ENCODE data around the gene SLC25A52. TPM values are rescaled to one million over a fixed set of nuclear protein-coding genes. Genes with fewer than 3 reads are reported as not detected.

The SLC25A52 gene
- total RNA-seq, 1 experiment from 2014 or later = not detected

DNA sequence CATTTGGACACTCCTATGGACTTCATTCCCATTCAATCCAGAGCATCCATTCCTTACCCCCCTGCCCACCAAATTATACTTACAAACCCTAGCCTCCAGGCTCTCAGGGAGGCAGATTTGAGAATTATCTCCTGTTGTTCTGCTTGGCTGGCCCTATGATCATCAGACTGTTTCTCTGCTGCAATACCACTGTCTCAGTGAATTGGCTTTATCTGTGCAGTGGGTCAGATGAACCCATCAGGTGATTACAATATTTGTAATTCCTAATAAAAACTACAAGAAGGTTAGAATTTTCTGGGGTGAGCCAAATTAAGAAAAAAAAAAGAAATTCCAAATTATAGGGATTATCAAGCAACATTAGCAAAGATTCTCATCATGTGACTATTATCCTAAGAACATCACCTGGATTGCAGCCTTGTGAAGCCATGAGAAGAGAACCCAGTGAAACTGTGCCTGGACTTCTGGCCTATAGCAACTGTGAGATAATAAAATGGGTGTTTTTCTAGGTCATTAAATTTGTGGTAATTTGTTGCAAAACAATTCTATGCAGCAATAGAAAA, 17.8 kb upstream of the SLC25A52 start:
- ChIA-PET POLR2A (no interaction called here), CTCF (no interaction called here)
- H3K27me3 Mint-ChIP-seq (ENCODE audit: low read depth) = peaks cover 5% of the 10 kb centered on the region; the same call in 1 of the 2 replicates
- TF ChIP-seq ATF1 (CRISPR knock-in tag; IDR thresholded peaks at IDR 0.05) = no peak
- no peak for TF ChIP-seq TEAD1 (CRISPR knock-in tag; IDR thresholded peaks at IDR 0.05)
- no peak for TF ChIP-seq ZNF416 (CRISPR knock-in tag; IDR thresholded peaks at IDR 0.05)
- TF ChIP-seq IRF2 (CRISPR knock-in tag; IDR thresholded peaks at IDR 0.05; ENCODE audit: borderline replicate concordance, low read depth) = no peak
- TF ChIP-seq ZNF138 (CRISPR knock-in tag; conservative IDR thresholded peaks at IDR 0.05) = no peak
- TF ChIP-seq ETV6 (CRISPR knock-in tag; IDR thresholded peaks at IDR 0.05) = no peak
- TF ChIP-seq JUN (CRISPR knock-in tag; IDR thresholded peaks at IDR 0.05) = no peak
- no peak for TF ChIP-seq SMAD4 (CRISPR knock-in tag; IDR thresholded peaks at IDR 0.05)
- TF ChIP-seq, protein P1, sequence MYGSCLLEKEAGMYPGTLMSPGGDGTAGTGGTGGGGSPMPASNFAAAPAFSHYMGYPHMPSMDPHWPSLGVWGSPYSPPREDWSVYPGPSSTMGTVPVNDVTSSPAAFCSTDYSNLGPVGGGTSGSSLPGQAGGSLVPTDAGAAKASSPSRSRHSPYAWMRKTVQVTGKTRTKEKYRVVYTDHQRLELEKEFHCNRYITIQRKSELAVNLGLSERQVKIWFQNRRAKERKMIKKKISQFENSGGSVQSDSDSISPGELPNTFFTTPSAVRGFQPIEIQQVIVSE (CRISPR knock-in tag; IDR thresholded peaks at IDR 0.05; ENCODE audit: borderline replicate concordance) = no peak
- no peak for TF ChIP-seq E2F4 (CRISPR knock-in tag; IDR thresholded peaks at IDR 0.05; ENCODE audit: borderline replicate concordance, low read depth)
- TF ChIP-seq, protein P2, sequence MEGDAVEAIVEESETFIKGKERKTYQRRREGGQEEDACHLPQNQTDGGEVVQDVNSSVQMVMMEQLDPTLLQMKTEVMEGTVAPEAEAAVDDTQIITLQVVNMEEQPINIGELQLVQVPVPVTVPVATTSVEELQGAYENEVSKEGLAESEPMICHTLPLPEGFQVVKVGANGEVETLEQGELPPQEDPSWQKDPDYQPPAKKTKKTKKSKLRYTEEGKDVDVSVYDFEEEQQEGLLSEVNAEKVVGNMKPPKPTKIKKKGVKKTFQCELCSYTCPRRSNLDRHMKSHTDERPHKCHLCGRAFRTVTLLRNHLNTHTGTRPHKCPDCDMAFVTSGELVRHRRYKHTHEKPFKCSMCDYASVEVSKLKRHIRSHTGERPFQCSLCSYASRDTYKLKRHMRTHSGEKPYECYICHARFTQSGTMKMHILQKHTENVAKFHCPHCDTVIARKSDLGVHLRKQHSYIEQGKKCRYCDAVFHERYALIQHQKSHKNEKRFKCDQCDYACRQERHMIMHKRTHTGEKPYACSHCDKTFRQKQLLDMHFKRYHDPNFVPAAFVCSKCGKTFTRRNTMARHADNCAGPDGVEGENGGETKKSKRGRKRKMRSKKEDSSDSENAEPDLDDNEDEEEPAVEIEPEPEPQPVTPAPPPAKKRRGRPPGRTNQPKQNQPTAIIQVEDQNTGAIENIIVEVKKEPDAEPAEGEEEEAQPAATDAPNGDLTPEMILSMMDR (IDR thresholded peaks at IDR 0.05) = no peak
- DNase-seq (ENCODE audit: low spot score) (no peak), ATAC-seq (no peak)
- H3K27ac Mint-ChIP-seq = no peak overlapping the region
- H3K4me1 Mint-ChIP-seq = peaks cover 28% of the 10 kb centered on the region
- H3K36me3 Mint-ChIP-seq = peaks cover 36% of the 10 kb centered on the region
- peaks cover 45% of the 10 kb centered on the region for H3K9me3 Mint-ChIP-seq
- H3K4me3 Mint-ChIP-seq = no peak overlapping the region

GRCh38 chr18:31776093-31776492, 15.4 kb upstream of the SLC25A52 start:
- H3K27ac Mint-ChIP-seq = no peak overlapping the region
- no peak for ATAC-seq
- ChIA-PET POLR2A (no interaction called here), CTCF (no interaction called here)
- no peak for DNase-seq (ENCODE audit: low spot score)
- peaks cover 36% of the 10 kb centered on the region for H3K36me3 Mint-ChIP-seq
- peaks cover 17% of the 10 kb centered on the region for H3K4me1 Mint-ChIP-seq
- TF ChIP-seq, protein P3, sequence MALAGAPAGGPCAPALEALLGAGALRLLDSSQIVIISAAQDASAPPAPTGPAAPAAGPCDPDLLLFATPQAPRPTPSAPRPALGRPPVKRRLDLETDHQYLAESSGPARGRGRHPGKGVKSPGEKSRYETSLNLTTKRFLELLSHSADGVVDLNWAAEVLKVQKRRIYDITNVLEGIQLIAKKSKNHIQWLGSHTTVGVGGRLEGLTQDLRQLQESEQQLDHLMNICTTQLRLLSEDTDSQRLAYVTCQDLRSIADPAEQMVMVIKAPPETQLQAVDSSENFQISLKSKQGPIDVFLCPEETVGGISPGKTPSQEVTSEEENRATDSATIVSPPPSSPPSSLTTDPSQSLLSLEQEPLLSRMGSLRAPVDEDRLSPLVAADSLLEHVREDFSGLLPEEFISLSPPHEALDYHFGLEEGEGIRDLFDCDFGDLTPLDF (CRISPR knock-in tag; IDR thresholded peaks at IDR 0.05) = no peak
- TF ChIP-seq ZNF219 (CRISPR knock-in tag; IDR thresholded peaks at IDR 0.05; ENCODE audit: borderline replicate concordance) (no peak), NR2C2 (CRISPR knock-in tag; IDR thresholded peaks at IDR 0.05) (no peak), ZNF671 (CRISPR knock-in tag; IDR thresholded peaks at IDR 0.05) (no peak), IRF2 (CRISPR knock-in tag; IDR thresholded peaks at IDR 0.05; ENCODE audit: borderline replicate concordance, low read depth) (no peak), NFATC4 (CRISPR knock-in tag; IDR thresholded peaks at IDR 0.05) (no peak)
- TF ChIP-seq, protein P4, sequence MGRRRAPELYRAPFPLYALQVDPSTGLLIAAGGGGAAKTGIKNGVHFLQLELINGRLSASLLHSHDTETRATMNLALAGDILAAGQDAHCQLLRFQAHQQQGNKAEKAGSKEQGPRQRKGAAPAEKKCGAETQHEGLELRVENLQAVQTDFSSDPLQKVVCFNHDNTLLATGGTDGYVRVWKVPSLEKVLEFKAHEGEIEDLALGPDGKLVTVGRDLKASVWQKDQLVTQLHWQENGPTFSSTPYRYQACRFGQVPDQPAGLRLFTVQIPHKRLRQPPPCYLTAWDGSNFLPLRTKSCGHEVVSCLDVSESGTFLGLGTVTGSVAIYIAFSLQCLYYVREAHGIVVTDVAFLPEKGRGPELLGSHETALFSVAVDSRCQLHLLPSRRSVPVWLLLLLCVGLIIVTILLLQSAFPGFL (CRISPR knock-in tag; IDR thresholded peaks at IDR 0.05; ENCODE audit: borderline replicate concordance) = no peak
- H3K9me3 Mint-ChIP-seq = peaks cover 42% of the 10 kb centered on the region
- peaks cover 5% of the 10 kb centered on the region; the same call in 1 of the 2 replicates for H3K27me3 Mint-ChIP-seq (ENCODE audit: low read depth)
- no peak overlapping the region for H3K4me3 Mint-ChIP-seq

DNA sequence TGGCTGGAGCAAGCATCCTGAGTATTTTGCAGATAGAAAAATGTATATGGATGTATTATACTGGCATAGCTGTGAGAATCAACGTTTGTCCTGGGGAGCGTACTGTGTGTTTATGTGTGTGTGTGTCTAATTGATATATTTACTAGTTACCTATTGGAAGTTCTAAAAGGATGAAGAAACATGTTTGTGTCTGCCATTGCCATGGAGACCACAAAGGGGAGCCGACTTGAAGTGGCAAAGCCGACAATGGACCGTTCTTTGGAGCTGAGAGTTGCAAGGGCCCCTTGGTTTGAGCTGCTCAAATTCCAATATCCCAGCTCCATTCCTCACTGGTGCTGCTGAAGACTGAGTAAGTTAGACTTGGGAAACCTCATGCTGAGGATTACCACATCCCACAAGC, 14.3 kb upstream of the SLC25A52 start:
- peaks cover 17% of the 10 kb centered on the region for H3K4me1 Mint-ChIP-seq
- no peak overlapping the region for H3K4me3 Mint-ChIP-seq
- no peak overlapping the region for H3K27ac Mint-ChIP-seq
- ATAC-seq = no peak
- no peak for DNase-seq (ENCODE audit: low spot score)
- POLR2A ChIA-PET = no interaction called here
- H3K9me3 Mint-ChIP-seq = peaks cover 38% of the 10 kb centered on the region
- CTCF ChIA-PET = interaction anchor here (0.9 kb wide), 1 partner anchor 12 kb away, joined by 3 read pairs; no protein-coding TSS in a partner anchor
- H3K27me3 Mint-ChIP-seq (ENCODE audit: low read depth) = peaks cover 5% of the 10 kb centered on the region; the same call in 1 of the 2 replicates
- H3K36me3 Mint-ChIP-seq = peaks cover 29% of the 10 kb centered on the region
- no peak for TF ChIP-seq TCF7 (CRISPR knock-in tag; IDR thresholded peaks at IDR 0.05; ENCODE audit: low read depth)
- TF ChIP-seq, protein P5, sequence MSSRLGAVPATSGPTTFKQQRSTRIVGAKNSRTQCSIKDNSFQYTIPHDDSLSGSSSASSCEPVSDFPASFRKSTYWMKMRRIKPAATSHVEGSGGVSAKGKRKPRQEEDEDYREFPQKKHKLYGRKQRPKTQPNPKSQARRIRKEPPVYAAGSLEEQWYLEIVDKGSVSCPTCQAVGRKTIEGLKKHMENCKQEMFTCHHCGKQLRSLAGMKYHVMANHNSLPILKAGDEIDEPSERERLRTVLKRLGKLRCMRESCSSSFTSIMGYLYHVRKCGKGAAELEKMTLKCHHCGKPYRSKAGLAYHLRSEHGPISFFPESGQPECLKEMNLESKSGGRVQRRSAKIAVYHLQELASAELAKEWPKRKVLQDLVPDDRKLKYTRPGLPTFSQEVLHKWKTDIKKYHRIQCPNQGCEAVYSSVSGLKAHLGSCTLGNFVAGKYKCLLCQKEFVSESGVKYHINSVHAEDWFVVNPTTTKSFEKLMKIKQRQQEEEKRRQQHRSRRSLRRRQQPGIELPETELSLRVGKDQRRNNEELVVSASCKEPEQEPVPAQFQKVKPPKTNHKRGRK (CRISPR knock-in tag; IDR thresholded peaks at IDR 0.05; ENCODE audit: borderline replicate concordance) = no peak
- TF ChIP-seq, protein P6, sequence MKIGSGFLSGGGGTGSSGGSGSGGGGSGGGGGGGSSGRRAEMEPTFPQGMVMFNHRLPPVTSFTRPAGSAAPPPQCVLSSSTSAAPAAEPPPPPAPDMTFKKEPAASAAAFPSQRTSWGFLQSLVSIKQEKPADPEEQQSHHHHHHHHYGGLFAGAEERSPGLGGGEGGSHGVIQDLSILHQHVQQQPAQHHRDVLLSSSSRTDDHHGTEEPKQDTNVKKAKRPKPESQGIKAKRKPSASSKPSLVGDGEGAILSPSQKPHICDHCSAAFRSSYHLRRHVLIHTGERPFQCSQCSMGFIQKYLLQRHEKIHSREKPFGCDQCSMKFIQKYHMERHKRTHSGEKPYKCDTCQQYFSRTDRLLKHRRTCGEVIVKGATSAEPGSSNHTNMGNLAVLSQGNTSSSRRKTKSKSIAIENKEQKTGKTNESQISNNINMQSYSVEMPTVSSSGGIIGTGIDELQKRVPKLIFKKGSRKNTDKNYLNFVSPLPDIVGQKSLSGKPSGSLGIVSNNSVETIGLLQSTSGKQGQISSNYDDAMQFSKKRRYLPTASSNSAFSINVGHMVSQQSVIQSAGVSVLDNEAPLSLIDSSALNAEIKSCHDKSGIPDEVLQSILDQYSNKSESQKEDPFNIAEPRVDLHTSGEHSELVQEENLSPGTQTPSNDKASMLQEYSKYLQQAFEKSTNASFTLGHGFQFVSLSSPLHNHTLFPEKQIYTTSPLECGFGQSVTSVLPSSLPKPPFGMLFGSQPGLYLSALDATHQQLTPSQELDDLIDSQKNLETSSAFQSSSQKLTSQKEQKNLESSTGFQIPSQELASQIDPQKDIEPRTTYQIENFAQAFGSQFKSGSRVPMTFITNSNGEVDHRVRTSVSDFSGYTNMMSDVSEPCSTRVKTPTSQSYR (CRISPR knock-in tag; IDR thresholded peaks at IDR 0.05) = no peak
- TF ChIP-seq MYBL2 (CRISPR knock-in tag; IDR thresholded peaks at IDR 0.05) = no peak
- TF ChIP-seq GRHL2 (CRISPR knock-in tag; IDR thresholded peaks at IDR 0.05; ENCODE audit: insufficient replicate concordance, severe bottlenecking) = no peak
- TF ChIP-seq ATF1 (CRISPR knock-in tag; IDR thresholded peaks at IDR 0.05) = no peak
- no peak for TF ChIP-seq ZNF219 (CRISPR knock-in tag; IDR thresholded peaks at IDR 0.05; ENCODE audit: borderline replicate concordance)

All from WTC11 (cell line).